Stimulated activated CD4-positive, alpha-beta T cell treated with anti-CD3 and anti-CD28 coated beads, TNF-alpha, amount 100 ng/mL, for 24 hours (primary cell): ENCODE data around the gene MAMSTR.

Source experiments
- DNase-seq, 3 experiments: peaks; one replicate each; pipeline ENCODE4 v3.0.0-alpha.2; 2020; ENCODE audit warnings: low read depth in 3 of 3

The MAMSTR gene

DNA sequence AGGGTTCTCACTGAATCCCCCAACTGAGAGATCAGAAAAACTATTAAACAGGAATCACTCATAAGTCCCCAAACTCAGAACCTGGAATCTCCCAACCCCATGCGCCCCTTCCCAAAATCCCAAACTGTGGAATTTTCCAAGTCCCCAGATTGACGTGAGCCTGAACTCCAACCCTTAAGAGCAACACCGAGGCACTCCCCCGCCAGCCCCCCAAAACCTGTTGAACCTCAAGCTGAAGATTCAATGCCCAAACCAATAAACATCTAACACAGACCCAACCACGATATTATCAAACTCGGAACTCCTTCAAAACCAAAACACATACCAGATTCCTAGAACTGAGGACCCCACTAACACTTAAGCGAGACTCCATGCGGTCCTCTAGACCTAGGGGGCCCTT is 26.6 kb upstream of the MAMSTR start:
- no peak for DNase-seq

DNA sequence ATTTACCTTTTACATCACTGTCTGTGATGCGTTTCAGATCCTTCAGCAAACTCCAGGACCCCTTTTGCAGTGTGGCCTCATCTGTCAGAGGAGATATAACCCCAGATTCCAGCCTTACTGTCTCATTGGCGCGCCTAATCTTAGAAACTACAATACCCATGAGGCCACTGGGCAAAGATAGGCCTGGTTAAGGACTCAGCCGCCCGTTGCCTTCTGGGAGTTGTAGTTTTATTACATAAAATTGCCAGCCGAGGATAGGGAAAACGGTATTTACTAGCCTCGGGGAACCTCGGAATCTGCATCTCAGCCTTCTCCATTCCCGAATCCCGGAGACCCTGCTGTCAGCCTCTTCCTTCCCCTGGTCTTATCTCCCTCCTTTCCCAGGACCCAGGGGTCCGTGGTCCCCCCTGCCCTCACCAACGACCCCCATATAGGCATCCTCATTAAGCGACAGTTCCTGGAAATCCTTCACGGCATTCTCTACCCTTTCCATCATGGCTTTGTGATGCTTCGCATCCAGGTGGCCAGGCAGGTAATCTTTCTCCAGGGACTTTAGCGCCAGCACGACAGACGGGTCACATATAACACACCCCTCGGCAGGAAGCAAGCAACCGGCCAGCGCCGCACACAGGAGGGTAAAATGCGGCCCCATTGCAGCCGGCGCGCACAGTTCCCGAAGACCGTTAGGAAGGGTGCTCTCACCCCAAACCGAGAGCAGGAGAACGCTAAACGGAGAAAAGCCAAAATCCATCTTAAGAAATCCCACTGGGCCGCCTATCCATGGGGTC is 25.9 kb upstream of the MAMSTR start:
- DNase-seq: peak in 2 of 3 experiments; percentile 35 to 39

DNA sequence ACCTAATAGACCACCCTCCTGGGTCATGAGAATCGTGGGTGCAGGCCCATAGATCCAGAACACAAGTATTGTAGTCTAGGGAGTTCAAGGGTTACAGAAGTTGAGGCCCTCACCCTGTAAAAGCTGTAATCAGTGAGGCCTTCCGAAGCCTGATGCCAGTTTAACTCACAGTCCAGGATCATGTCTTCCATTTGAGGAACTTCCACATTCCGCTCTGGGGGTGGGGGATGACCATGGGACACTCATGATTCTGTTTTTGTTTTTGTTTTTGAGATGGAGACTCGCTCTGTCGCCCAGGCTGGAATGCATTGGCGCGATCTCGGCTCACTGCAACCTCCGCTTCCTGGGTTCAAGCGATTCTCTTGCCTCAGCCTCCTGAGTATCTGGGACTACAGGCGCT is 22.6 kb upstream of the MAMSTR start:
- DNase-seq: no peak

DNA sequence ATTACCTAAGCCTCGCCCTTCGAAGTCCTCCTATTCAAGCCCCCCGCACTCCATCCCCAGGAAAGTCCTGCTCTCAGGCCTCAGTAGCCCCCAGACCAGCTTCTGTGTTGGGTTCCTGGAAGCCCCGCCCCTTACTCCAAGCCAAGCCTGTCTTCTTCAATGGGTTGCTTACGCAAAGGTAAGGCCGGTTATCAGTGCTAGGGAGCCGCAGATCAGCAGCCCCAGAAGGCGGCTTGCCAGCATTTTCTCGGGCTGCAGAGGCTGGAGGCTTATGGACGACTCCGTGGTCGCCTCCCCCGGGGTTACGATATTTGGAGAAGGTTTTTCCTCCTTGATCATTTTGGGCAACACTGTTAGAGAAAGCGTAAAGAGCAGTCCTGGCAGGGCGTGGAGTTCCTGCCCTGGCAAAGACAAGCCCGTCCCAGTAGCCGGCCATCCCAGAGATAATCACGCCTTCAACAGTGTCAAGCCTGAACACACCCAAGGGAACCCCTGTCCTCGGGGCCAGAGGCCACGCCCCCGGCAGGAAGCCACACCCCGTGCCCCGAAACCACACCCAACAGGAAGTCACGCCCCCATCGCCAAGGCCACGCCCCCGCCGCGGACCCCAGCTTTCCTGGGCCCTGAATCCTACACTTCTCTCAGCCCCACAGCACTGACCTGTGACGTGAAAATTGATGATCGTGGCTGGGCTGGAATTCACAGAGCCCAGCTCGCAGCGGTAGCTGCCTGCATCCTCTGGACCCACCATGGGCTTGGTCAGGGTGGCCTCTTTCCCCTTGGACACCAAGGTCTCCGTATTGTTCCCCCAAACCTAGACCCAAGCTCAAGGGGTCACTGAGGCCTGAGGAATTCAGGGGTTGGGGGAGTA is 21.8 kb upstream of the MAMSTR start:
- DNase-seq: peak in 1 of 3 experiments; percentile 35

DNA sequence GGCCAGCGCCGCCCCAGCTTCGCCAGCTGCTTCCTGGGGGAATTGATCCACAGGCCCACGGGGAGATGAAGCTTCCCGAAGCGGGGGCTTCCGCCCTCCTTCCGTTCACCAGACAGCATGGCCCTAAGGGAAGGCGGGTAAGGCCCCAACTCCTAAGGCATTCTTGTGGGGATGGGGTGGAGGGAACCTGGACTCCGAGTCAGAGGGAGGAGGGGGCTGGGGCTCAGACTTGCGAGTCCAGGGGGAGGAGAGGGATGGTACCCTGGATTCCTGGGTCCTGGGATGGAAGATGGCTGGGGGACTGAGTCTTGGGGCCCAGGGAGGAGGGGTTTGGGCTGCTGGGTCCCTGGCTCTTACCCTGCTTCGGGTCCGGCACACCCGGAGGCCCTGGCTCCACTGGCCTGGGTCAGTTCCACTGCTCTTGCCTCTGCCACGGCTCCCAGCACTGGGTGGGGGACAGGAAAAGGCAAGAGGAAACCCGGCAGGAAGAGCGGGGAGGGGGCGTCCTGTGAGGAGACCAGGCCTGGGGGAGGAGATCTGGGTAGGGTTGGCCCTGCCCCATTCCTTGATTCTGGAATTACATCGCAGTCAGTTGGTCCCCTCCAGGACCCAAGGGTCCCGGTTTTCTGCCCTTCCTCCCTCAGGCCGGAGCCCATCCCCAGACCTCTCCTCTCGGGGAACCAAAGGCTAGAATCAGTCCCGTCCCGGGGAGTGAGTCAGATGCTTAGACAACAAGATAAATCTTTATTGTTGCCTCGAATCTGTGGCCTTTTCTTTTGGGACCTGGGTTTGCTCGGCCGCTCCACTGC is 20.8 kb upstream of the MAMSTR start, which contains the start of gene RASIP1:
TSS of gene RASIP1 (minus strand) at position 447 of the 809 bp plus-strand sequence. CDS start at position 119, 328 bp downstream.
- no peak for DNase-seq

DNA sequence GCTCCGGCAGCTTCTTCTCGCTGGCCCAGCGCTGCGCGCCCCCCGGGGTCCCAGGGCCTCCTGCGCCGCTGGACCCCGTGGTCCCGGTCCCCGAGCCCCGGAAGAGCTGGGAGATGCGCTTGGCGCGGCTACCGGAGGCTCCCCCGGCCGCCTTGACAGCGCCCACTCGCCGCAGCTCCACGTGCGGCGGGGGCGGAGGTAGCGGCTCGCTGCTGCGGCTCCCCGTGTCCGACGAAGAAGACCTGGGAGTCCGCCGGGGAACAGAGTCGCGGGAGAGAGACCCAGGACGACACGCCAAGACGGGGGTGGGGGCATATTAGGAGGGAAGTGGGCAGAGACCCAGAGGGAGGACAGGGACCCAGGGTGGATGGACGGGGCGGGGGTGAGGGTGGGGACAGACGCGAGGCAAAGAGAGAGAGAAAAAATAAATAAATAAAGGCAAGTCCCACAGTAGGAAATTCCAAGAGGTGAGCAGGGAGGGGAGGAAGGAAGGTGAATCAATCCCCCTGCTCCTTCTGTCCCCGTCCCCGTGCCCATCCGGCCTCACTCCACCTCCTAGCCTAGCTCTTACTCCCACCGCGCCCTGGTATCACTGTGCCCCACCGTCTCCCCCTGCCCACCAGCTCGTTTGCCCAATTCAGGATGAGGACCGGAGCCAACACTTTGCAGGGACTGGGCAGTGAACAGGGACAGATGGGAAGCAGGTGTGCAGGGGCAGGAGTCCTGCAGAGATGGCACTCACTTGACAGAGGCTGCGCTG is 20.1 kb upstream of the MAMSTR start:
- DNase-seq: no peak

DNA sequence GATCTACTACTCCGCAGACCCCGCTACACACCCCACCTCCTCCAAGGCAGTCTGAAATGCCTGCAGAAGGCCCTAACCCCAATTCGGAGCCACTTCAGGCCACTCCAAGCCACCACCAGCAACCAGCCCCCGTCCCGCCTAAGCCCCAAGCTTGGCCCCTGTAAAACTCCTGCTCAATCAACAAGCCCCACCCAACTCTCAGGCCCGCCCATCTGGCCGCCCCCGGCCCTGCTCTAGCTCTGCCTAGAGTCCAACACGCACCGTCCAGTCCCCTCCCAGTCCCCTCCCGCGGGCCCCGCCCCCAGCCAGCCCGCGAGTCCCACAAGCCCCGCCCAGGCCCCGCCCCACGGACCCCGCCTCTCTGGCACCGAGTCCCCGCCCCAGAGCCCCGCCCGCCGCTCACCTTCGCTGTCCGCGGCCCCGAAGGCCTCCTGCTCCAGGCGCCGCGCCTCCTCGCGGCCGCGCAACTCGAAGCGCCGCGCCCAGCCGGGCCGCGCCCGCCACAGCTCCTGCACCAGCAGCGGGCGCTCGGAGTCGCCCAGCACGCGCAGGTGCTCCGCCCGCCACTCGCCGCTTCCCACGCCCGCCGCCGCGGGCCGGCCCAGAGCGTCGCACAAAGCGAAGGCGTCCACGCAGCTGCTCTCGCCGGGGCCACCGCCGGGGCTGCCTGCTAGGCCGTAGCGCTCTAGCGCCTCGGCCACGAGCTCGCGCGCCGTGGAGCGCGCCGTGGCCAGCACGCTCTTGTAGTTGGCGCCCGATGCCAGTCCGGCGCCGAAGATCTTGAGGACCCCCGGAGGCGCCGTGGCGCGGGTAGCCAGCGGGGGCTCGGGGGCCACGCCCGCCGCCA is 19.3 kb upstream of the MAMSTR start:
- peak; percentile 83 to 95 (median 91) for DNase-seq

DNA sequence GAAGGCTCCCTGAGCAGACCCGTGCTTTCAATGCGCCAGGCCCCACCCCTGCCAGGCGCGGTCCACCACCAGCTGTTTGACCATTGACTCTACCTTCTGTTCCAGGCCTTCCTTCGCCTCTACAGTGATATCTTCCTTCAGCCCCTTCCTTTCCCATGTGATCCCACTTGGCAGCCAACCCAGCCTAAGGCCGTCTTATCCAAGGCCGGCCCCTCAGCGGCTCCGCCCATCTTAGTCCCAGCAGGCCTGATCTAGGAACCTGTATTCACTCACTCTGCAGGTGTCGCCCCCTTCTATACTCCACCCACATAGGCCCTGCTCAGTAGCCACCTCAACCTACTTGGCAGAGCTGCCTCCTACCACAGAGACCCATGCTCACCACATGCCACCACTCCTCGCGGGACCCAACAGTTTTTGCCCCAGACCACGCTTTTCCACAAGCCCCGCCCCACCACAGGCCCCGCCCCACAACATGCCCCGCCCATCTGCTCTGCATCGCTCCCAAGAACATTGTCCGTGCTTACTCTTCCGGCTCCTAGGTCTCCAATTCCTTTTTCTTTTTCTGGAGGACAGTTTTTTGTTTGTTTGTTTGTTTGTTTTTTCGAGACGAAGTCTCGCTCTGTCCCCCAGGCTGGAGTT is 18.0 kb upstream of the MAMSTR start:
- no peak for DNase-seq

DNA sequence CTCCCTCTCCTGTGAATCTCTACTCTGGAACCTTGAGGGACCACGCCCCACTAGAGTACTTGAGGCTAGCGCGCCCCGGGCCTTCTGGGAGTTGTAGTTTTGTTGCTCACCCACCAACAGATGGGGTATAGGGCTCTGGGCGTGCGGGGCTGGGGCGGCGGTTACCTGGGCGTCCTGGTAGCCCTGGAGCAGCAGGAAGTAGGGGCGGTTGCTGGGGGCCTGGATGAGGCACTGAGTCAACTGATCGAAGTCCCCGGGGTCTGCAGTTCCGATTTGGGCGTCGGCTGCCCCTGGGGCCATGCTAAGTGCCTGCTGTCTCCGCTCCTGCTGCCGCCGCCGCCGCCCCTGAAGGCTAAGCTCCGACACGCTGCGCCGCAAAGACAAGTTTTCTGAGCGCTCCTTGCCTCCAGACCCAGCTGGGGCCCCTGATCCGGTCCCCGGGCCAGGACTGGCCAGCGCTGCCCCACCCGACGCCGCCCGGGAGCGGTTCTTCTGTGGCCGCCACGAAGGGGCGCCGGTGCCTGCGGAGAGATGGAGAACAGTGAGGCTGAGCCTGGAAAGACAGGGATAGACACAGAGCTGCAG is 15.6 kb upstream of the MAMSTR start:
- DNase-seq: no peak

DNA sequence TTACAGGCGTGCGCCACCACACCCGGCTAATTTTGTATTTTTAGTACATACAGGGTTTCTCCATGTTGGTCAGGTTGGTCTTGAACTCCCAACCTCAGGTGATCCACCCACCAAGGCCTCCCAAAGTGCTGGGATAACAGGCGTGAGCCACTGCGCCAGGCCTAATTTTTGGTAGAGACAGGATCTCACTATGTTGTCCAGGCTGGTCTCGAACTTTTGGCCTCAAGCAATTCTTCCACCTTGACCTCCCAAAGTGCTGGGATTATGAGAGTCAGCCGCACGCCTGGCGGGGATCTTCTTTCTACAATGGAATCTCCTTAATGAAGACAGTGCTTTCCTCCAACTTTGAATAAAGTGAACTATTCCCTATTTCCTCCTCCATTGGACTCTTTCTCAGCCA is 15.1 kb upstream of the MAMSTR start:
- DNase-seq: no peak

DNA sequence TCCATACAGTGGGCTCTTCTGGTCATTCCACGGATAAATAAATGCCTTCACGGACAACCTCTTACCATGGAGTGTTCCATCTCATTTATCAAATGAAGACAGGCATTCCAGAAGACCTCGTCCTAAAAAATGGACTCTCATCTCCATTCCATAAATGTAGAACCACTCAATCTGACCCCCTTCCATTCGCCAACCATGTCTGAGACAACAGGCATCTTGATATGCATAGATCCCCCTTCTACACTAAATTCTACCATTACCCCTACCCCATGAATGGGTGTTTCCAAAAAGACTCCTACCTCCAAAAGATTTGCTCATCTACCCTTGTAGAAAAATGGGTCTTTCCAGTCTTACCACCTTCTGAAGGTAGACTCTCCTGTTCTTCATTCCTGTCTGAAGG is 11.9 kb upstream of the MAMSTR start:
- no peak for DNase-seq

DNA sequence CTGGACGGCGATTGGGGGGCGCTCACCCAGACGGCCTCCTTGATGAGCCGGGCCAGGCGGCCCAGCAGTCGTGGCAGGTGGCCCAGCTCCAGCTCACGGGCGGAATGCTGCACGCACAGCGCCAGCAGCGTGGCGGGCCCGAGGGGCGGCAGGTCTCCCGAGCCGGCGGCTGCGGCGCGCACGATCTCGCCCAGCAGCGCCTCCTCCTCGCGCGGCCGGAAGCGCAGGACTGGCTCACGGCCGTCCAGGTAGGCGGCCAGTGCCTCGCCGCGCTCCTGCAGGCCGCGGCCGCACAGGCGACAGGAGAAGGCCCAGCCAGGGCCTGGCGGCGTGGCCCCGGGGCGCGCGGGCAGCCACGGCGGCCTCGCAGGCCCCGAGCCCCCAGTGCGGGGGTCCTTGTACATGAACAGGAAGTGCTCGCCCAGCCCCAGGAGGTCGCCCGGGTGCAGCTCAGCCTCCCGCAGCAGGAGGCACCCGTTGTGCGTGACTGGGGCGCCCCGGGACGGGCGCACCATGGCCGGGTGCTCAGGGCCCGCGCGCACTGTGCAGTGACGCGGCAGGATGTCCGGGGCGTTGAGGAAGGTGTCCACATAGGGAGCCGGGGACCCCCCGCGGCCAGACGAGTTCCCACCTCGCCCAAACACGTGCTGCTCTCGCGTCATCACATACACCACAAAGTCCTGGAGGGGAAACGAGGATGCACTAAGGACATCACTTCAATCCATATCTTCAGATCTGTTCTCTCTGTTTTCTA is 9.6 kb upstream of the MAMSTR start:
- DNase-seq: no peak

DNA sequence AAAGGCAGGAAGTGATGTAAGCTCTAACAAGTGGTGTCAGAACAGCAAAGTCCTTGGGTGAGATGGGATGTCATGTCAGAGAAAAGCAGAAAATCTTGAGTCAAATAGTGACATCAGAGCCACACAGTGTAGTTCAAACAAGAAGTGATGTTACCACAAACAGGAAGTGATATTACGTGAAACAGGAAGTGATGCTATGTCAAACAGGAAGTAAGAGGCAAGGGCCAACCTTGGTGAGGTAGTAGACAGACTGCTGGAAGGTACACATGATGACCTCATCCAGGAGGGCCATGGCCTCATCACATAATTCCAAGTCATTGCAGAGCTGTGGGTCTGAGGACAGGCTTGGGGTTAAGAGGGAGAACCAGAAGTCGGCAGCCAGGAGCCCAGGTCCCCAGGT is 7.0 kb upstream of the MAMSTR start:
- no peak for DNase-seq

DNA sequence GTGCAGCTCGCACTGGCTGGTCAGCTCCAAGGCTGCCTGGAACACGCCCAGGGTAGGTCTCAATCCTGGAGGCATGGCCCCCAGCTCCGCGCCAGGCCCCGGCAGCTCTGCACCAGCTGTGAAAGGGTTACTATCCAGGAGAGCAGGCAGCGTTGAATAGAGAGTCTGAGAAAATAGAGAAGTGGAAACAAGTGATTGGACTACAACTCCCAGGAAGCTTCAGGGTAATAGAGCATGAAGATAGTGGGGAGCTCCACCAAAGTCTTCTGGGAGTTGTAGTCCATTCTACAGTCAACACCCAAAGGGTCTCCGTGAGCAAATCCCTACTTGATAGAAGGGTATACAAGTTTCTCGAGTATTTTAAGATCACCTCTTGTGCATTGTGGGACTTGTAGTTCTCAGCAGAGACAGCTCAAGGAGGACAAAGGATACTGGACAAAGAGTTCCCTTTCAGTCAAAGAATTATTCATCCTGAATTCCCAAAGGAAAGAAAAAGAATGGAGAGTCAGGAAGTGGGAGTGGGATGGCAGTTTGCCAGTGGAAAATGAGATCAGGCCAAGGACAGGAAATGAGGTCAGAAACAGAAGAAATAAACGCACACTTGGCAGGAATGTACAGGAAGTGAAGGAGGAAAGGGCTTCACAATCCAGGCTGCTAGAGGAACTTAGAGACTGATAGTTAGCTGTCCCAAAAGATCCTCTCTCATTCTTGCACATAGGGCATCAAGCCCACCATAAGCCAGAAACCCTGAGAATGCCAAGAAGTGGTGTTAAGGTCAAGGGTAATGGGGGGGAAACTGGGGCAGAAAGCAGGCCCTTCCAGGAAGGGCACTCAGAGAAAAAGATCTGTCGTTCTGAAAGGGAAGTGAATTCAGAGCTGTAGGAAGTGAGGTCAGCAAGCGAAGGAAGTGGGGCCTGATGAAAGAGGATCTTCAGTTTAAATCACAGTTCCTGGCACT is 5.5 kb upstream of the MAMSTR start:
- DNase-seq: no peak

DNA sequence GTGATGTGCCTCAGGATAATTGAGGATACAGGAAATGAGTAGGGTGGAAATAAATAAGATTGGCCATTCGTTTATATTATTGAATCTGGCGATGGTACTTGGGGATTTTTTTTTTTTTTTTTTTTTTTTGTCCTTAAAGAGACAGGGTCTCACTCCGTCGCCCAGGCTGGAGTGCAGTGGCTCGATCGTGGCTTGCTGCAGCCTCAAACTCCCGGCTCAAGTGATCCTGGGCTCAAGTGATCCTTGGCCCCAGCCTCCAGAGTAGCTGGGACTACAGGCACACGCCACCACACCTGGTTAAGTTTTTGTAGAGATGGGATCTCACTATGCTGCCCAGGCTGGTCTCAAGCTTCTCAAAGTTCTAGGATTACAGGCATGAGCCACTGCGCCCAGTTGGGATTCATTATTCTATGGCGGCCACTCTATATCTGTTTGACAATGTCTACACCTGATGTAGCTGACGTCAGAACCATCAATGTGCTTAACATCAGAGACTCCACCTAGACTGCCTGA is 2.7 kb upstream of the MAMSTR start:
- no peak for DNase-seq

DNA sequence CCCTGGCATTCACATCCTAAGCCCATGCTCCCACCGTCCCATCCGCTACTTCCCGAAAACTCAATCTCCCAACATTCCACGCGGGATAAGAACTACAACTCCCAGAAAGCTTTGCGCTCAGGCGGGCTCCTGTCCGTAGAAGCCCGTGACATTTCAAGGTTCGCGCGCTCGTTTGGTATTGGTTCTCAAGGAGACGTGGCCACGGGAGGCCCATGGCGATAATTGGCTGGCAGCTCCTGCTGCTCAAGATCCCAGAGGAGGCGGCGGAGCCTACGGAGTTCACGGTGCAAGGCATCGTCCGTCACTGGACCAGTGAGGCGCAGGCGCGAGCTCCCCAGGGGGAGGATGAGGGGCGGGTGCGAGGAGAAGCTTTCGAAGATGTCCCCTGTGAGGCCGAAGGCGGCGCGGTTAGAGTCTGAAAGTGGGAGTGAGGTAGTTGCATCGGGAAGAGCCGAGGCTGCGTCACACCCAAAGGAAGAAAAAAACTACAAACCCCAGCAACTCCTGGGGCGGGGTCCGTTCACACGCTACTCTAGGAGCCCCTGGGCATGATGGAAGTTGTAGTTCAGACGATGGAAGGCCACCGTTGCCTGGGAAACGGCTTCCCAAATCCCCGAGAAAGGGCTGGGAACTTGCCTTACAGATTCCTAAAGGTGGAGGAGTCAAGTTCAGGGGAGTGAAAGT is 1.2 kb upstream of the MAMSTR start:
- peak; percentile 82 to 92 (median 84) for DNase-seq

DNA sequence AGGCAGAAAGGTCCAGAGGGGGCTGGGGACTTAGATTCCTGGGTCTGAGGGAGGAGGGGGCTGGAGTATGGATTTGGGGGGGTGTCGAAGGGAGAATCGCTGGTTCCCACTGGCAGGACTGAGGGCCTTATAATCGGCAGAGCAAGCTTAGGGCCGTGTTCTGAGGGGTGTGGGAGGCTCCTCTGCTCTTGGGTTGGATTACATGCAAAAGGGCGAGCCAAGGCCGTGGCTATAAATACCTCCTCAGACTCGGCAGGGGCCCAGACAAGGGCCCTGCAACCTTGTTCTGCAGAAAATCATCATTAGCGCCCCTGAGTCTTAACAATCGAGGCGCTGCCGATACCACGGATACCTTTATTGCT is 707 bp upstream of the MAMSTR start:
- no peak for DNase-seq
